Upper lobe of right lung (tissue), 1 donor: ENCODE results near the gene YPEL1. TPM values are rescaled to one million over a fixed set of nuclear protein-coding genes. Genes with fewer than 3 reads are reported as not detected.

Source experiments
- ATAC-seq: fragments of 200-7000 bp; cut with Tn5 transposase; one replicate; pipeline ENCODE4 v1.9.1; 2020; ENCODE audit warnings: mild to moderate bottlenecking, moderate library complexity
- DNase-seq: peaks from one replicate; pipeline ENCODE4 v3.0.0-alpha.2; 2020
- H3K27ac ChIP-seq: fragments of 200-600 bp; one replicate; pipeline ENCODE4 v1.8.0; 2022
- H3K27me3 ChIP-seq: fragments of 200-600 bp; one replicate; pipeline ENCODE4 v1.8.0; 2022; ENCODE audit warnings: mild to moderate bottlenecking
- H3K36me3 ChIP-seq: fragments of 200-600 bp; one replicate; pipeline ENCODE4 v1.8.0; 2022
- H3K4me1 ChIP-seq: fragments of 200-600 bp; one replicate; pipeline ENCODE4 v1.8.0; 2022
- H3K4me3 ChIP-seq: fragments of 200-600 bp; one replicate; pipeline ENCODE4 v1.8.0; 2022; ENCODE audit warnings: mild to moderate bottlenecking
- H3K9me3 ChIP-seq: fragments of 200-600 bp; one replicate; pipeline ENCODE4 v1.8.0; 2022
- intact Hi-C: fragments of 100-400 bp; cut with DNase I; formaldehyde crosslinking; loops from one replicate; pipeline ENCODE4 v1.11.0; 2022
- total RNA-seq: library from RNA; stranded (reverse); fragmentation: NEBNext Ultra II Directional; extraction: Animal tissue kit (Norgen Biotek cat#: 25700); gene quantifications from one replicate; pipeline ENCODE4 v1.2.1, GENCODE V29; 2021
- TF ChIP-seq, protein P1 (sequence below): fragments of 200-600 bp; IDR thresholded peaks from one replicate; pipeline ENCODE4 v1.8.0; 2022; ENCODE audit warnings: antibody characterized with exemption
- donor health status: DM: no; HTN: yes; CAD: no; lungs with severe emphysema.

Gene YPEL1
- total RNA-seq, 1 donor from 2014 or later = 6.7 TPM

DNA sequence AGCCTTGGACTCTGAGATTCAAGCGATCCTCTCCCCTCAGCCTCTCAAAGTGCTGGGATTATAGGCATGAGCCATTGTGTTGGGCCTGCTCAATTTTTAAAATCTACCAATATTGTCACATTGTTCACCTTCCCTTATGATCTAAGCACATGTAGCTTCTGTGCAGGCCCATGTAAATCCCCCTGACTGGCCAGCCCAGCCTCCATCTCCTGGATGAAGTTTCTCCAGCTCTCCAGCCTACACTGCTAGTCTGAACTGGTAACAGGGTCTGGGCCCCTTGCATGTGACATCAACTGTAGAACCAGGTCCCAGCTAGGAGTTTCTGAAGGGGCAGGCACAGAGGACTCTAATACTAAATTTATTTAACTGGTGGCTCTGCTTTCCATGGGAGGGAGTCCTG lies 32.8 kb upstream of the YPEL1 start:
- ATAC-seq = no peak
- H3K27ac ChIP-seq = no peak overlapping the region
- no peaks in the 10 kb centered on the region for H3K27me3 ChIP-seq
- no peaks in the 10 kb centered on the region for H3K9me3 ChIP-seq
- H3K4me1 ChIP-seq = no peaks in the 10 kb centered on the region
- intact Hi-C loops = no loop called here
- H3K36me3 ChIP-seq = peaks cover 95% of the 10 kb centered on the region
- TF ChIP-seq, protein P1, sequence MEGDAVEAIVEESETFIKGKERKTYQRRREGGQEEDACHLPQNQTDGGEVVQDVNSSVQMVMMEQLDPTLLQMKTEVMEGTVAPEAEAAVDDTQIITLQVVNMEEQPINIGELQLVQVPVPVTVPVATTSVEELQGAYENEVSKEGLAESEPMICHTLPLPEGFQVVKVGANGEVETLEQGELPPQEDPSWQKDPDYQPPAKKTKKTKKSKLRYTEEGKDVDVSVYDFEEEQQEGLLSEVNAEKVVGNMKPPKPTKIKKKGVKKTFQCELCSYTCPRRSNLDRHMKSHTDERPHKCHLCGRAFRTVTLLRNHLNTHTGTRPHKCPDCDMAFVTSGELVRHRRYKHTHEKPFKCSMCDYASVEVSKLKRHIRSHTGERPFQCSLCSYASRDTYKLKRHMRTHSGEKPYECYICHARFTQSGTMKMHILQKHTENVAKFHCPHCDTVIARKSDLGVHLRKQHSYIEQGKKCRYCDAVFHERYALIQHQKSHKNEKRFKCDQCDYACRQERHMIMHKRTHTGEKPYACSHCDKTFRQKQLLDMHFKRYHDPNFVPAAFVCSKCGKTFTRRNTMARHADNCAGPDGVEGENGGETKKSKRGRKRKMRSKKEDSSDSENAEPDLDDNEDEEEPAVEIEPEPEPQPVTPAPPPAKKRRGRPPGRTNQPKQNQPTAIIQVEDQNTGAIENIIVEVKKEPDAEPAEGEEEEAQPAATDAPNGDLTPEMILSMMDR = no peak
- no peak overlapping the region for H3K4me3 ChIP-seq
- no peak for DNase-seq

DNA sequence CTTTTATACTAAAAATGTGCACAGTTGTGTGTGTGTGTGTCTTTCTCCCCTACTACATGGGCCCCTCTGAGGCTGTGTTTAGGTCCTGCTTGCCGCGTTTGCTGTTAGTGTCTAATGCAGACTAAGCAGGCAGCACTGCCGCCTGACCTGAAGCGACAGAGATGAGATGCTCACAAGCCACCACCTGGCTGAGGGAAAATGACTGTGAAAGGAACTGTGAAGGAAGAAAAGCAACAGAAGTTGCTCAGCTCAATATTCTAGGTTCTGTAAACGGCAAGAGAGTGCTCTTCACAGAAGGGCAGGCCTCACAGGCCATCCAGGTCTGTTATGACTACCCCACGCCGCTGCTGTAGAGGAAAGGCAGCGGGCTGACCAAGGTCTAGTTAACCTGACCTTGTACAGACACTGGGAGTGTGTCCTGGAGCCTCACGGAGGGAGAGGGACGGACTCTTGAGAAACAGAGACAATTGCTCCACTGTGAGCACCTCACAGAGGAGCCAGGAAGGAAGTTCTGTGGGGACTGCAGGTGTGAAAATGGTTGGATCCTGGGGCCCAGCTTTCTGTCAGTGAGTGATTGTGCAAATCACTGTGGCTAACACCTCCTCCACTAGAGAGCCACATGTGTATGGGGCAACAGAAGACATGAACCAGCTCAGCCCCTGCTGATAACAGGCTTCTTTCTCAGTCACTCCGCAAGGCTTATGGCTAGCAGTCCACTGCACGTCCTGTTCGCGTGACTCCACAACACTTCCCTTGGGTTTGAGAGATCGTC lies 31.3 kb upstream of the YPEL1 start:
- no peaks in the 10 kb centered on the region for H3K9me3 ChIP-seq
- H3K27ac ChIP-seq = peak overlapping the region; percentile 11
- H3K4me3 ChIP-seq = no peak overlapping the region
- TF ChIP-seq, protein P1 = no peak
- H3K27me3 ChIP-seq = no peaks in the 10 kb centered on the region
- ATAC-seq (peak; percentile 71), DNase-seq (peak; percentile 40)
- intact Hi-C loops = no loop called here
- H3K36me3 ChIP-seq = peaks cover 100% of the 10 kb centered on the region
- no peaks in the 10 kb centered on the region for H3K4me1 ChIP-seq

GRCh38 chr22:21765909-21766529 lies 30.4 kb upstream of the YPEL1 start:
- no peaks in the 10 kb centered on the region for H3K27me3 ChIP-seq
- peak overlapping the region; percentile 51 for H3K27ac ChIP-seq
- no peaks in the 10 kb centered on the region for H3K9me3 ChIP-seq
- DNase-seq (peak; percentile 48), ATAC-seq (no peak)
- H3K4me3 ChIP-seq = no peak overlapping the region
- intact Hi-C loops = no loop called here
- peaks cover 100% of the 10 kb centered on the region for H3K36me3 ChIP-seq
- no peaks in the 10 kb centered on the region for H3K4me1 ChIP-seq
- TF ChIP-seq, protein P1 = no peak

DNA sequence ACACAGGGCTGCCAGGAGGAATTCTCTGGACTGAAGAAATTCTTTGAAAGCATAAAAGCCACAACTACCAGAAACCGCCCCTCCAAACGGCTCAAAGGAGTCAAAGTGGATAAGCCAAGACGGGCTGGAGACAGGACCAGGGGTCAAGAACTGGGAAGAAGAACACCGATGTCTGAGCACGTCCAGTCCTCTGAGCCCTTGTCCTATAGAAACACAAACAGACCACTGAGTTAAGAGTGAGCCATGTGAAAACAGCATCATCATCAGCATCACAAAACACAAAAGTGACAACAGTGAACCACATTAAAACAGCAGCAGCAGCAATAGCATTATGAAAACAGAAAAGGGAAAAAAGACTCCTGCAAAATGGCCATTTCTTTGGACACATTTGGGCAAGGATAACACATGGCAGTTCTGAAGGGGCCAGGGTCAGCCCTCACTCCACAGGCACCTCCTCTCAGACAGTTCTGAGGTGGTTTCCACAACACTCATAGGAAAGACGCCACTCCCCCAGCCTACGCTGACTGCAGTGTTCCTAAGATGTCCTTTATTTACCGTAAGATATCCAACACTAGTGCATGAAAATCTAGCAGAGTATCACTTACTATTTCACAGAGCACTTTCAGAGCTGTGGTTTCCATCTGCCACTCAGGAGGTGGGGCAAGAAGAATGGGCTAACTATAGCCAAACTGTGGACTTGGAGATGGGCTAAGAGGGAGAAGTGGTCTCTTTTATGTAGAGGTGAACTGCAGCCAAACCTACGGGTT lies 28.6 kb upstream of the YPEL1 start:
- TF ChIP-seq, protein P1 = no peak
- Histone ChIP-seq H3K27ac (no peak overlapping the region), H3K9me3 (no peaks in the 10 kb centered on the region), H3K27me3 (no peaks in the 10 kb centered on the region), H3K4me1 (no peaks in the 10 kb centered on the region), H3K4me3 (no peak overlapping the region), H3K36me3 (peaks cover 84% of the 10 kb centered on the region)
- intact Hi-C loops = no loop called here
- ATAC-seq = no peak
- peak; percentile 9 for DNase-seq

GRCh38 chr22:21762712-21763581 lies 27.4 kb upstream of the YPEL1 start:
- peaks cover 79% of the 10 kb centered on the region for H3K36me3 ChIP-seq
- no peaks in the 10 kb centered on the region for H3K9me3 ChIP-seq
- DNase-seq = peak; percentile 45
- ATAC-seq = peak; percentile 54
- H3K27me3 ChIP-seq = no peaks in the 10 kb centered on the region
- intact Hi-C loops = no loop called here
- peak overlapping the region; percentile 33 for H3K27ac ChIP-seq
- H3K4me1 ChIP-seq = no peaks in the 10 kb centered on the region
- H3K4me3 ChIP-seq = no peak overlapping the region
- TF ChIP-seq, protein P1 = no peak
